Measurements from ENCODE around the gene OR10J4.

- TF ChIP-seq POLR2AphosphoS5 (IDR thresholded peaks at IDR 0.05; ENCODE audit: low read depth, low read length) (no peak), REST (IDR thresholded peaks at IDR 0.05; ENCODE audit: insufficient read depth in 1 of 2, low read depth in 2 of 2, low read length in 2 of 2) (no peak), SIN3A (IDR thresholded peaks at IDR 0.05; ENCODE audit: borderline replicate concordance, insufficient read depth, low read length) (no peak)
Measured at GRCh38 chr1:159465191-159465603, 33.2 kb downstream of the OR10J4 start.

Measured in PFSK-1 (cell line).